DND-41 (cell line): ENCODE data around the gene CEBPG.

Source experiments
- ATAC-seq: fragments of 200-7000 bp; cut with Tn5 transposase; 3 replicates; pipeline ENCODE4 v1.9.1; 2021; ENCODE audit warnings: low read depth; ENCODE audit not compliant: insufficient read depth
- DNase-seq: peaks from one replicate; pipeline ENCODE4 v3.0.0-alpha.2; 2020
- H2AFZ ChIP-seq: 2 replicates; pipeline ENCODE4 v1.6.0; 2012; ENCODE audit warnings: low read depth, low read length
- H3K27ac ChIP-seq: 2 replicates; pipeline ENCODE4 v1.5.1; 2012; ENCODE audit warnings: low read length, inconsistent platforms
- H3K27me3 ChIP-seq: fragments of 200-600 bp; sonication (generic); 2 replicates; pipeline ENCODE4 v1.6.0; 2012; ENCODE audit warnings: low read length, mild to moderate bottlenecking, inconsistent platforms; ENCODE audit not compliant: insufficient read depth, poor library complexity
- H3K36me3 ChIP-seq: 2 replicates; pipeline ENCODE4 v1.5.1; 2012; ENCODE audit warnings: low read length, inconsistent platforms; ENCODE audit not compliant: insufficient read depth
- H3K4me1 ChIP-seq: 2 replicates; pipeline ENCODE4 v1.5.1; 2012; ENCODE audit warnings: mild to moderate bottlenecking, low read length; ENCODE audit not compliant: insufficient read depth
- H3K4me2 ChIP-seq: 2 replicates; pipeline ENCODE4 v1.6.0; 2012; ENCODE audit warnings: mild to moderate bottlenecking, moderate library complexity, low read length, inconsistent platforms; ENCODE audit not compliant: insufficient read depth
- H3K4me3 ChIP-seq, 2 experiments: fragments of 200-600 bp in 1 of 2; shearing (Covaris generic) in 1 of 2; 2 replicates each; pipeline ENCODE4 v1.5.1; 2012 to 2016; ENCODE audit warnings: inconsistent platforms in 2 of 2, low read length in 2 of 2, mild to moderate bottlenecking in 2 of 2, low read depth in 1 of 2, moderate library complexity in 1 of 2
- H3K79me2 ChIP-seq: 2 replicates; pipeline ENCODE4 v1.6.0; 2012; ENCODE audit warnings: low read length, inconsistent platforms; ENCODE audit not compliant: insufficient read depth
- H3K9ac ChIP-seq: 2 replicates; pipeline ENCODE4 v1.6.0; 2012; ENCODE audit warnings: low read depth, mild to moderate bottlenecking, inconsistent platforms, low read length, moderate library complexity
- H3K9me3 ChIP-seq: 2 replicates; pipeline ENCODE4 v1.5.1; 2012; ENCODE audit warnings: low read length, moderate library complexity, mild to moderate bottlenecking, inconsistent platforms; ENCODE audit not compliant: insufficient read depth, severe bottlenecking
- H4K20me1 ChIP-seq: 2 replicates; pipeline ENCODE4 v1.6.0; 2012; ENCODE audit warnings: low read length; ENCODE audit not compliant: insufficient read depth
- EZH2 ChIP-seq: IDR thresholded peaks from 3 replicates; pipeline ENCODE4 v1.6.1; 2012; ENCODE audit warnings: borderline replicate concordance, low read depth, mild to moderate bottlenecking, moderate library complexity, low read length, inconsistent platforms; ENCODE audit not compliant: severe bottlenecking
- TF ChIP-seq, protein P1 (sequence below): IDR thresholded peaks from 2 replicates; pipeline ENCODE4 v1.5.1; 2012; ENCODE audit warnings: borderline replicate concordance, low read length, moderate library complexity, mild to moderate bottlenecking; ENCODE audit not compliant: poor library complexity, severe bottlenecking; ENCODE audit errors: extremely low read depth

CEBPG gene

DNA sequence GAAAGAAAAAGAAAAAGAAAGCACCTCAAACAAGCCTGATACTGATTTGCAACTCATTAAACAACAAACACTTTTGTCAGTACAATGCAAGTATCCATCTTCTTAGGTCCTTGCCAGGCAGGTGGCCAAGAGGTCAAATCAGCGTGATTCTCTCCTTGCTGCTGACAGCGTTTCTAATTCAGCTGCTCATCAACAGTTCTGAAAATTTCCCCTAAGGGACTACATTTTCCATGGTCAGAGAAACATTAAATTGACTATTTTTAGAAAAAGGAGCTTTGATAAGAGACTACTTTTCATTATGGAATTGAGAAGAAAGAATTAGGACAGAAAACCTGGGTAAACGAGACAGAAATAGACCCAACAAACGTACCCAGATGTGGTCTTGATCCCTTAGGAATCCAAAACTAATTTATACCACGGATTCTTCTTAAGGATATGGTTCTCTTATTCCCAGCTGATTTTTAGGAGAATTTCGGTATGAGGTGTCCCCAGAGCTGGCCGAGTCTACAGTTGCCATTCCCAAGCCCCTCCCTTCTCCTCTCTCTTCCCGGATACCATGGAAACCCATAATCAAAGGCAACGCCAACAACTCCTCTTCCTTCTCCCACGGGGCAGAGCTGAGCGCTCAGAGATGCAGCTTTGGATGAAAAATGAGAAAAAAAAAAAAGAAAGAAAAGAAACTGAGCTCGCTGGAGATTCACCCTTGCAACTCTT lies 29.5 kb upstream of the CEBPG start:
- ATAC-seq (no peak), DNase-seq (no peak)
- Histone ChIP-seq H3K36me3 (no peaks in the 10 kb centered on the region), H3K9ac (no peak overlapping the region), H3K27me3 (peaks cover 15% of the 10 kb centered on the region), H3K27ac (no peak overlapping the region), H3K9me3 (no peaks in the 10 kb centered on the region), H4K20me1 (no peaks in the 10 kb centered on the region), H2AFZ (no peak overlapping the region), H3K4me3 (no peak overlapping the region), H3K4me2 (no peak overlapping the region), H3K79me2 (no peaks in the 10 kb centered on the region), H3K4me1 (no peaks in the 10 kb centered on the region)
- TF ChIP-seq, protein P1, sequence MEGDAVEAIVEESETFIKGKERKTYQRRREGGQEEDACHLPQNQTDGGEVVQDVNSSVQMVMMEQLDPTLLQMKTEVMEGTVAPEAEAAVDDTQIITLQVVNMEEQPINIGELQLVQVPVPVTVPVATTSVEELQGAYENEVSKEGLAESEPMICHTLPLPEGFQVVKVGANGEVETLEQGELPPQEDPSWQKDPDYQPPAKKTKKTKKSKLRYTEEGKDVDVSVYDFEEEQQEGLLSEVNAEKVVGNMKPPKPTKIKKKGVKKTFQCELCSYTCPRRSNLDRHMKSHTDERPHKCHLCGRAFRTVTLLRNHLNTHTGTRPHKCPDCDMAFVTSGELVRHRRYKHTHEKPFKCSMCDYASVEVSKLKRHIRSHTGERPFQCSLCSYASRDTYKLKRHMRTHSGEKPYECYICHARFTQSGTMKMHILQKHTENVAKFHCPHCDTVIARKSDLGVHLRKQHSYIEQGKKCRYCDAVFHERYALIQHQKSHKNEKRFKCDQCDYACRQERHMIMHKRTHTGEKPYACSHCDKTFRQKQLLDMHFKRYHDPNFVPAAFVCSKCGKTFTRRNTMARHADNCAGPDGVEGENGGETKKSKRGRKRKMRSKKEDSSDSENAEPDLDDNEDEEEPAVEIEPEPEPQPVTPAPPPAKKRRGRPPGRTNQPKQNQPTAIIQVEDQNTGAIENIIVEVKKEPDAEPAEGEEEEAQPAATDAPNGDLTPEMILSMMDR: no peak
- no peak for TF ChIP-seq EZH2

DNA sequence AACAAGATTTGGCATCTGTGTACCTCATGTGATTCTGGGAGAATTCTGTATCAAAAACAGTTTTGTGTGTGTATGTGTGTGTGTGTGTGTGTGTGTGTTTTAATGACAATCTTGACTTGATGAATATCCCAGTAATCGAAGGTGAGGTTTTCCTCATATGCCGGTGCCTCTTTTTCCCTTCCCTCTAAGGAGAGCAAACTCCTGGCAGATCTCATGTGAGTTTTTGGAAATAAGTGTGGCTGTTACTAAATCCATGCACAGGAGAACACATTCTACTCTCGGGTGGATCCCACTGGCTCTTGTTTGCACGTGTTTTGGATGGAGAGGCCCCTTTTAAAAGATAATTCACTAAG lies 29.0 kb upstream of the CEBPG start:
- H3K27ac ChIP-seq: no peak overlapping the region
- H3K9ac ChIP-seq: no peak overlapping the region
- no peak overlapping the region for H3K4me2 ChIP-seq
- H3K9me3 ChIP-seq: no peaks in the 10 kb centered on the region
- no peak overlapping the region for H3K4me3 ChIP-seq
- H3K27me3 ChIP-seq: peaks cover 15% of the 10 kb centered on the region
- H2AFZ ChIP-seq: no peak overlapping the region
- TF ChIP-seq, protein P1: no peak
- no peak for TF ChIP-seq EZH2
- DNase-seq (no peak), ATAC-seq (no peak)
- H3K36me3 ChIP-seq: no peaks in the 10 kb centered on the region
- no peaks in the 10 kb centered on the region for H3K4me1 ChIP-seq
- H4K20me1 ChIP-seq: no peaks in the 10 kb centered on the region
- H3K79me2 ChIP-seq: no peaks in the 10 kb centered on the region

DNA sequence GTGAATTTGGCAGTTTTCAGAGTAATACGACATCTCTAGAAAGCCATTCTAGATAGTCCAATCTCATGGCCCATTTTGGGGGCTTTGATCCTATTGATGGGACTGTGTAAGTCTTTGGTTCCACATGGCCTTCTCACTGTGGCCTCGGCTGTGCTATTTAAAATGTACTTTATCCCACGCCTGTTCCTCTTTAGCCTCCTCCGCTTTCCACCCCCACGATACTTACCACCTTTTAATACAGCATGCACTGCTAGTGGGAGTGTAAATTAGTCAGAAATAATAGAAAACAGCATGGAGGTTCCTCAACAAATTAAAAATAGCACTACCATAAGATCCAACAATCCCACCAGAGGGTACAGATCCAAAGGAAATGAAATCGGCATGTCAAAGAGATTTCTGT lies 28.3 kb upstream of the CEBPG start:
- Histone ChIP-seq H3K36me3 (no peaks in the 10 kb centered on the region), H3K27me3 (peaks cover 15% of the 10 kb centered on the region), H3K9me3 (no peaks in the 10 kb centered on the region), H3K79me2 (no peaks in the 10 kb centered on the region), H3K4me3 (no peak overlapping the region), H3K4me1 (no peaks in the 10 kb centered on the region), H2AFZ (no peak overlapping the region), H3K9ac (no peak overlapping the region), H3K27ac (no peak overlapping the region), H4K20me1 (no peaks in the 10 kb centered on the region), H3K4me2 (no peak overlapping the region)
- no peak for DNase-seq
- ATAC-seq: no peak
- TF ChIP-seq, protein P1: no peak
- TF ChIP-seq EZH2: no peak

DNA sequence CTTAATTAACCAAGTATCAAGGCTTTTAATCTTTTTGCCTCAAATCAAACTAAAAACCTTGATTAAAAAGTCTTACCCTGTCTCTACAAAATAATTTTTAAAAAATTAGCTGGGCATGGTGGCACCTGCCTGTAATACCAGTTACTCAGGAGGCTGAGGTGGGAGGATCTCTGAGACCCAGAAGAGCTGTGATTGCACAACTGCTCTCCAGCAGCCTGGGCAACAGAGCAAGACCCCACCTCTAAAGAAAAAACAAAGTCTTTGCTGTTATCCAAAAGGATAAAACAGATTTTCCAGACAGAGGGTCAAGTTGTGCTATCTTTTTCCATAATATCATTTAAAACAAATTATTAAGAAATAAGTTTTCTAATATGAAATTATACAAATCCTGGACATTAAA lies 26.8 kb upstream of the CEBPG start:
- ATAC-seq (no peak), DNase-seq (no peak)
- peaks cover 15% of the 10 kb centered on the region for H3K27me3 ChIP-seq

More for the DNA sequence above, 26.8 kb upstream of the CEBPG start:
- Histone ChIP-seq H4K20me1 (no peaks in the 10 kb centered on the region), H3K79me2 (no peaks in the 10 kb centered on the region), H3K4me1 (no peaks in the 10 kb centered on the region), H3K9me3 (no peaks in the 10 kb centered on the region), H3K27ac (no peak overlapping the region), H3K4me2 (no peak overlapping the region), H3K4me3 (no peak overlapping the region), H3K36me3 (no peaks in the 10 kb centered on the region), H3K9ac (no peak overlapping the region), H2AFZ (no peak overlapping the region)
- TF ChIP-seq, protein P1: no peak
- TF ChIP-seq EZH2: no peak
